Fibroblast of pulmonary artery (primary cell): Measurements from ENCODE around the gene HOXA9.

ENCODE experiments used
- DNase-seq: peaks from one replicate; pipeline ENCODE4 v3.0.0-alpha.2; 2010; ENCODE audit warnings: low read depth
- H3K4me3 ChIP-seq: replicated peaks from 2 replicates; pipeline ENCODE4 v1.5.1; 2011; ENCODE audit warnings: low read depth, mild to moderate bottlenecking, control low read depth, low read length, moderate library complexity
- TF ChIP-seq, protein P1 (sequence below): IDR thresholded peaks from 2 replicates; pipeline ENCODE4 v1.5.1; 2011; ENCODE audit warnings: mild to moderate bottlenecking, control low read depth, low read length, inconsistent platforms; ENCODE audit errors: missing control alignments

The HOXA9 gene

GRCh38 chr7:27134392-27134791 lies 30.9 kb downstream of the HOXA9 start:
- H3K4me3 ChIP-seq = no peak overlapping the region
- TF ChIP-seq, protein P1, sequence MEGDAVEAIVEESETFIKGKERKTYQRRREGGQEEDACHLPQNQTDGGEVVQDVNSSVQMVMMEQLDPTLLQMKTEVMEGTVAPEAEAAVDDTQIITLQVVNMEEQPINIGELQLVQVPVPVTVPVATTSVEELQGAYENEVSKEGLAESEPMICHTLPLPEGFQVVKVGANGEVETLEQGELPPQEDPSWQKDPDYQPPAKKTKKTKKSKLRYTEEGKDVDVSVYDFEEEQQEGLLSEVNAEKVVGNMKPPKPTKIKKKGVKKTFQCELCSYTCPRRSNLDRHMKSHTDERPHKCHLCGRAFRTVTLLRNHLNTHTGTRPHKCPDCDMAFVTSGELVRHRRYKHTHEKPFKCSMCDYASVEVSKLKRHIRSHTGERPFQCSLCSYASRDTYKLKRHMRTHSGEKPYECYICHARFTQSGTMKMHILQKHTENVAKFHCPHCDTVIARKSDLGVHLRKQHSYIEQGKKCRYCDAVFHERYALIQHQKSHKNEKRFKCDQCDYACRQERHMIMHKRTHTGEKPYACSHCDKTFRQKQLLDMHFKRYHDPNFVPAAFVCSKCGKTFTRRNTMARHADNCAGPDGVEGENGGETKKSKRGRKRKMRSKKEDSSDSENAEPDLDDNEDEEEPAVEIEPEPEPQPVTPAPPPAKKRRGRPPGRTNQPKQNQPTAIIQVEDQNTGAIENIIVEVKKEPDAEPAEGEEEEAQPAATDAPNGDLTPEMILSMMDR = no peak
- peak; percentile 64 for DNase-seq

- DNase-seq = no peak
- TF ChIP-seq, protein P1 = no peak
- H3K4me3 ChIP-seq = no peak overlapping the region
These were observed 31.7 kb downstream of the HOXA9 start for GRCh38 chr7:27133409-27134231.

DNA sequence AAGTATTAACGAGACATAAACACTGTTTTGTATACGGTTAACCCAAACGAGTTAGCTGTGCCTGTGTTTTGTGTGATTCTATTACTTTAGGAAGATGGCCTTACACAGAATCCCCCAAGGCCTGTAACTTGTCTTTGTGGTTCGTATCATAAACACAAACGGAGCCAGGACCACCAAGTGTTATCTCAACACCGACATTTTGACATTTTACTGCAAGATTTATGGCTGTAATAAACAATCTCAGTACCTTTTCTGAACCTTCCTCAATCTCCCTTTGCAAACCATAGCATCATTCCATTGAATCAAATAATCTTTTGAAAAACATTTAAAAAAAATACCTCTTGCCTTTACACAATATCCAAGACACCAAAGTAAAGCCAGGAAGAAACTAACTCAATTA lies 32.4 kb downstream of the HOXA9 start:
- no peak for DNase-seq
- no peak overlapping the region for H3K4me3 ChIP-seq
- TF ChIP-seq, protein P1 = no peak

DNA sequence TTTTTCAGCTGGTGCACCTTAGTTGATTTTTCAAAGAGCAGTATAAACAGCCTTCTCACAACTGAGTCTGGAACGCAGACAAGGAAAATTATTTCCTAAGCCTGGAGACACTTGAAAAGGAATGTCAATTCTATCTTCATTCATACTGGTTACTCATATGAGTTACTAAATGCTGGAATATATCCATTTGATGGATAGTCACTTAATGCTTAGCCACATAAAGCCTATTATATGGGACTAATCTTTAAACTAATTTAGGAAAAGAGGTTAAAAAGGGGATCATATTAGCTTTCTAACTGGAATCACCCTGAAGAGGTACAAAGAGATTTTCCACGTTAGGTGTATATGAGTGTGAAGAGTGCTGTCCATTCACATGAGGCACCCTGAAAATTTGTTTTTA lies 33.1 kb downstream of the HOXA9 start:
- no peak for DNase-seq
- TF ChIP-seq, protein P1 = no peak
- no peak overlapping the region for H3K4me3 ChIP-seq

- TF ChIP-seq, protein P1 = no peak
- no peak overlapping the region for H3K4me3 ChIP-seq
- no peak for DNase-seq
These were observed 33.9 kb downstream of the HOXA9 start for GRCh38 chr7:27131390-27131819.

GRCh38 chr7:27130540-27131389 lies 34.6 kb downstream of the HOXA9 start, which contains the start of gene HOXA4:
Gene HOXA4 (minus strand): TSS chr7:27130757. CDS start chr7:27130733, 24 bp downstream.
- DNase-seq = peak; percentile 53
- H3K4me3 ChIP-seq = peak within 1 kb of the TSS; percentile 46
- TF ChIP-seq, protein P1 = no peak
